GM18867 (cell line): ENCODE data around the gene TMEM126A.
"Not testable (repeated sequence)": the region's sequence is repeated elsewhere in the genome, so short reads cannot be mapped to it uniquely, and the experiment has no call there.

Source experiments
- ATAC-seq: cut with Tn5 transposase; IDR thresholded peaks from one replicate; pipeline ENCODE4 v1.9.1; 2021; ENCODE audit warnings: mild to moderate bottlenecking, moderate library complexity; ENCODE audit not compliant: unreplicated experiment

Gene TMEM126A

GRCh38 chr11:85656777-85657176, 9.0 kb downstream of the TMEM126A start:
- no peak for ATAC-seq

GRCh38 chr11:85658180-85658579, 10.4 kb downstream of the TMEM126A start:
- no peak for ATAC-seq

GRCh38 chr11:85661972-85662664, 14.4 kb downstream of the TMEM126A start:
- no peak for ATAC-seq

GRCh38 chr11:85663080-85663752, 15.4 kb downstream of the TMEM126A start:
- ATAC-seq: no peak

GRCh38 chr11:85663753-85664614, 16.2 kb downstream of the TMEM126A start:
- peak; percentile 79 for ATAC-seq

- peak; percentile 89 for ATAC-seq
Measured at GRCh38 chr11:85664615-85665481, 17.1 kb downstream of the TMEM126A start, which contains the start of gene CREBZF. Gene CREBZF (minus strand): TSS chr11:85665129. CDS start chr11:85664875, 254 bp downstream.

- no peak for ATAC-seq
Measured at GRCh38 chr11:85665733-85666132, 18.0 kb downstream of the TMEM126A start.

- no peak for ATAC-seq
Measured at GRCh38 chr11:85666687-85667086, 18.9 kb downstream of the TMEM126A start.

GRCh38 chr11:85668157-85668556, 20.4 kb downstream of the TMEM126A start:
- ATAC-seq: no peak

- not testable (repeated sequence) for ATAC-seq
Measured at GRCh38 chr11:85670949-85671663, 23.3 kb downstream of the TMEM126A start.

- ATAC-seq: no peak
Measured at GRCh38 chr11:85672105-85672902, 24.5 kb downstream of the TMEM126A start.

- ATAC-seq: no peak
Measured at GRCh38 chr11:85673393-85673792, 25.6 kb downstream of the TMEM126A start.

- no peak for ATAC-seq
Measured at GRCh38 chr11:85679576-85679975, 31.8 kb downstream of the TMEM126A start.

GRCh38 chr11:85680897-85681296, 33.1 kb downstream of the TMEM126A start:
- ATAC-seq: no peak

- peak; percentile 70 for ATAC-seq
Measured at GRCh38 chr11:85682330-85683305, 34.9 kb downstream of the TMEM126A start.

GRCh38 chr11:85685125-85685819, 37.5 kb downstream of the TMEM126A start:
- no peak for ATAC-seq

GRCh38 chr11:85685820-85686459, 38.2 kb downstream of the TMEM126A start, which contains the start of gene CCDC89:
Gene CCDC89 (minus strand): TSS chr11:85686195. CDS start chr11:85686130, 65 bp downstream.
- ATAC-seq: no peak
